SK-N-SH (cell line): ENCODE measurements around the gene TECTB. TPM values are rescaled to one million over a fixed set of nuclear protein-coding genes. Genes with fewer than 3 reads are reported as not detected.

ENCODE experiments used
- CTCF ChIA-PET: fragments of 300-600, 350-600 bp; formaldehyde crosslinking; extraction: SDS; loops from one replicate; lab custom pipeline; 2021; lab: Yijun Ruan, JAX
- POLR2A ChIA-PET: fragments of 350-600 bp; sonication (Branson Sonifier 250); formaldehyde crosslinking; extraction: SDS; loops from one replicate; lab custom pipeline; 2020; ENCODE audit warnings: antibody characterized with exemption, inconsistent platforms; lab: Yijun Ruan, JAX
- DNase-seq: peaks from one replicate; pipeline ENCODE4 v3.0.0; 2012
- H2AFZ ChIP-seq: fragments of 200-600 bp; sonication (generic); 2 replicates; pipeline ENCODE4 v1.8.1; 2016; ENCODE audit warnings: antibody characterized with exemption, mild to moderate bottlenecking, low read depth
- H3F3A ChIP-seq: fragments of 200-600 bp; sonication (generic); replicated peaks from 2 replicates; pipeline ENCODE3; 2016; ENCODE audit warnings: antibody characterized with exemption, mild to moderate bottlenecking; ENCODE audit not compliant: insufficient read depth
- H3K27ac ChIP-seq, 2 experiments: fragments of 200-500 bp in 1 of 2; fragments of 200-600 bp in 1 of 2; sonication (Bioruptor generic) in 1 of 2; sonication (generic), shearing (Covaris generic) in 1 of 2; 2 replicates each; pipeline versions ENCODE4 v1.5.1 to v1.6.1; 2014 to 2016; ENCODE audit warnings: low read depth in 2 of 2, inconsistent platforms in 1 of 2, low read length in 1 of 2, mild to moderate bottlenecking in 1 of 2, mixed read lengths in 1 of 2
- H3K27me3 ChIP-seq: fragments of 200-600 bp; sonication (generic), shearing (Covaris generic); 2 replicates; pipeline ENCODE4 v1.6.1; 2016; ENCODE audit warnings: mixed run types; ENCODE audit not compliant: insufficient read depth
- H3K36me3 ChIP-seq, 2 experiments: fragments of 200-500 bp in 1 of 2; fragments of 200-600 bp in 1 of 2; sonication (Bioruptor generic) in 1 of 2; sonication (generic) in 1 of 2; replicated peaks in 1 of 2; 2 replicates each; pipeline versions ENCODE3 to v1.5.1; 2014 to 2016; ENCODE audit warnings: low read length in 1 of 2, mild to moderate bottlenecking in 1 of 2; ENCODE audit not compliant: insufficient read depth in 2 of 2, control insufficient read depth in 1 of 2
- H3K4me1 ChIP-seq, 2 experiments: fragments of 200-500 bp in 1 of 2; fragments of 200-600 bp in 1 of 2; sonication (Bioruptor generic) in 1 of 2; sonication (generic), shearing (Covaris generic) in 1 of 2; 2 replicates each; pipeline versions ENCODE4 v1.5.1 to v1.6.1; 2014 to 2016; ENCODE audit warnings: low read depth in 1 of 2, low read length in 1 of 2, mixed run types in 1 of 2; ENCODE audit not compliant: insufficient read depth in 2 of 2, control insufficient read depth in 1 of 2
- H3K4me2 ChIP-seq: fragments of 200-600 bp; sonication (generic), shearing (Covaris generic); 2 replicates; pipeline ENCODE4 v1.6.1; 2017; ENCODE audit warnings: mixed run types
- H3K4me3 ChIP-seq, 2 experiments: fragments of 200-500 bp in 1 of 2; fragments of 200-600 bp in 1 of 2; sonication (Bioruptor generic) in 1 of 2; sonication (generic), shearing (Covaris generic) in 1 of 2; 2 replicates each; pipeline versions ENCODE4 v1.5.1 to v1.8.1; 2014 to 2016; ENCODE audit warnings: low read depth in 2 of 2, inconsistent platforms in 1 of 2, low read length in 1 of 2, mild to moderate bottlenecking in 1 of 2, mixed read lengths in 1 of 2, moderate library complexity in 1 of 2
- H3K79me2 ChIP-seq: fragments of 200-600 bp; sonication (generic); 2 replicates; pipeline ENCODE4 v1.8.1; 2017; ENCODE audit warnings: mild to moderate bottlenecking; ENCODE audit not compliant: insufficient read depth
- H3K9ac ChIP-seq: fragments of 200-600 bp; sonication (generic); 2 replicates; pipeline ENCODE4 v1.6.1; 2017; ENCODE audit warnings: mixed run types
- H3K9me2 ChIP-seq: fragments of 200-600 bp; sonication (generic); 2 replicates; pipeline ENCODE4 v1.6.1; 2017; ENCODE audit warnings: mixed run types
- H3K9me3 ChIP-seq: fragments of 200-600 bp; sonication (generic); 2 replicates; pipeline ENCODE4 v1.6.1; 2017; ENCODE audit warnings: mixed run types, mild to moderate bottlenecking, moderate library complexity
- H4K20me1 ChIP-seq: fragments of 200-600 bp; sonication (generic); 2 replicates; pipeline ENCODE4 v1.6.1; 2017; ENCODE audit warnings: mild to moderate bottlenecking, mixed run types; ENCODE audit not compliant: insufficient read depth
- CHD2 ChIP-seq: fragments of 150-350 bp; IDR thresholded peaks from 2 replicates; pipeline ENCODE4 v1.6.1; 2018; ENCODE audit warnings: low read length; ENCODE audit not compliant: partially characterized antibody
- CTCF ChIP-seq: fragments of 200-600 bp; sonication (generic); IDR thresholded peaks from 2 replicates; pipeline ENCODE4 v1.6.1; 2017; ENCODE audit warnings: antibody characterized with exemption, mild to moderate bottlenecking, moderate library complexity
- EP300 ChIP-seq, 2 experiments: IDR thresholded peaks; 2 replicates each; pipeline versions ENCODE4 v1.4.0 to v1.6.1; 2012; ENCODE audit warnings: borderline replicate concordance in 1 of 2, low read depth in 1 of 2, low read length in 1 of 2
- EZH2phosphoT487 ChIP-seq: fragments of 200-600 bp; sonication (generic); IDR thresholded peaks from 2 replicates; pipeline ENCODE4 v1.6.1; 2017; ENCODE audit warnings: low read depth, mixed run types, mild to moderate bottlenecking, antibody characterized with exemption, moderate library complexity, borderline replicate concordance
- FOSL2 ChIP-seq: IDR thresholded peaks from 2 replicates; pipeline ENCODE4 v1.4.0; 2012; ENCODE audit warnings: low read depth, mild to moderate bottlenecking, moderate library complexity, borderline replicate concordance
- FOXJ3 ChIP-seq: sonication (generic); formaldehyde crosslinking; IDR thresholded peaks from 2 replicates; pipeline ENCODE4 v1.5.1; 2020; ENCODE audit warnings: mild to moderate bottlenecking, missing genetic modification reagents
- GABPA ChIP-seq: IDR thresholded peaks from 2 replicates; pipeline ENCODE4 v1.4.0; 2012; ENCODE audit warnings: low read depth, mild to moderate bottlenecking
- IRF3 ChIP-seq: fragments of 150-350 bp; IDR thresholded peaks from 2 replicates; pipeline ENCODE4 v1.6.1; 2016; ENCODE audit warnings: mild to moderate bottlenecking, low read depth, low read length
- JUND ChIP-seq: IDR thresholded peaks from 2 replicates; pipeline ENCODE4 v1.4.0; 2012
- MEF2A ChIP-seq: IDR thresholded peaks from 2 replicates; pipeline ENCODE4 v1.4.0; 2012; ENCODE audit warnings: low read depth, borderline replicate concordance
- MXI1 ChIP-seq: IDR thresholded peaks from 2 replicates; pipeline ENCODE4 v1.6.1; 2012; ENCODE audit warnings: mild to moderate bottlenecking, low read depth, low read length, improper control_type of control experiment
- NFIC ChIP-seq: IDR thresholded peaks from 2 replicates; pipeline ENCODE4 v1.4.0; 2012; ENCODE audit warnings: borderline replicate concordance
- NRF1 ChIP-seq: IDR thresholded peaks from 2 replicates; pipeline ENCODE4 v1.6.1; 2012; ENCODE audit warnings: low read depth, mild to moderate bottlenecking, low read length
- RAD21 ChIP-seq: IDR thresholded peaks from 2 replicates; pipeline ENCODE4 v1.6.1; 2012; ENCODE audit warnings: mild to moderate bottlenecking, low read length
- SMC3 ChIP-seq: IDR thresholded peaks from 2 replicates; pipeline ENCODE4 v1.6.1; 2012; ENCODE audit warnings: low read depth, low read length, improper control_type of control experiment
- TAF1 ChIP-seq: IDR thresholded peaks from 2 replicates; pipeline ENCODE4 v1.6.1; 2012; ENCODE audit warnings: low read depth, mild to moderate bottlenecking, low read length, moderate library complexity, borderline replicate concordance
- TCF12 ChIP-seq: IDR thresholded peaks from 2 replicates; pipeline ENCODE4 v1.4.0; 2012
- USF1 ChIP-seq: IDR thresholded peaks from 2 replicates; pipeline ENCODE4 v1.4.0; 2012; ENCODE audit warnings: low read depth, borderline replicate concordance
- YY1 ChIP-seq: IDR thresholded peaks from 2 replicates; pipeline ENCODE4 v1.4.0; 2012; ENCODE audit warnings: low read depth, mild to moderate bottlenecking
- WGBS: methylation state at CpG from one replicate; pipeline ENCODE4 v1.1.6; 2017; ENCODE audit warnings: low lambda C conversion rate; 5-methylcytosine and 5-hydroxymethylcytosine counted together
- polyA plus RNA-seq, 3 experiments: library from polyadenylated mRNA; depleted of rRNA; stranded (reverse); fragments of >200 nt; gene quantifications; 2 replicates each; pipeline ENCODE4 v1.2.3, GENCODE V29; 2012

TECTB gene
- polyA plus RNA-seq, 1 of the 3 experiments (the other 2 are of a cell fraction), result not detected

- Histone ChIP-seq H3K9ac (no peak overlapping the region), H3K27me3 (0 out of 2 replicates have a peak, but pooled peaks cover 5% of the 10 kb centered on the region), H3K9me2 (no peaks in the 10 kb centered on the region), H4K20me1 (no peaks in the 10 kb centered on the region), H3K9me3 (no peaks in the 10 kb centered on the region), H3K4me1 (peaks cover 0 to 3% of the 10 kb centered on the region in 2 experiments; a peak in 1 of 4 replicates), H3K27ac (no peak overlapping the region), H3K79me2 (no peaks in the 10 kb centered on the region), H2AFZ (no peak overlapping the region), H3K4me3 (no peak overlapping the region), H3F3A (no peaks in the 10 kb centered on the region), H3K4me2 (no peak overlapping the region), H3K36me3 (no peaks in the 10 kb centered on the region)
- POLR2A ChIA-PET, result no interaction called here
- no peak for DNase-seq
- TF ChIP-seq IRF3 (no peak), CTCF (no peak), TAF1 (no peak), MXI1 (no peak), NRF1 (no peak), RAD21 (no peak), TCF12 (no peak), EZH2phosphoT487 (no peak), FOXJ3 (CRISPR knock-in tag) (no peak), NFIC (no peak), EP300 (IDR thresholded peaks at IDR 0.05; ENCODE audit: borderline replicate concordance in 1 of 2, low read depth in 1 of 2, low read length in 1 of 2) (no peak), CHD2 (no peak), JUND (no peak), YY1 (no peak), MEF2A (no peak), USF1 (no peak), FOSL2 (no peak), SMC3 (no peak), GABPA (no peak)
- CTCF ChIA-PET, result interaction anchor here (0.7 to 8.0 kb wide), 22 partner anchors 9 to 1238 kb away, joined by 3 to 125 read pairs (median 5); partner anchors contain the start of genes ADRA2A, VTI1A and ZDHHC6
- 42% methylated on average over 7 of the region's 7 CpGs for WGBS
Measured at GRCh38 chr10:112313911-112314310, 30.7 kb downstream of the TECTB start.
